HG03108 (cell line): ENCODE results near the gene DOCK2.
A peak's percentile ranks its signal among the peaks of the same experiment; 100 is the strongest.
"Not testable (repeated sequence)": the region's sequence is repeated elsewhere in the genome, so short reads cannot be mapped to it uniquely, and the experiment has no call there.

Experiments
- ATAC-seq: cut with Tn5 transposase; IDR thresholded peaks from one replicate; pipeline ENCODE4 v1.9.1; 2021; ENCODE audit warnings: moderate library complexity; ENCODE audit not compliant: unreplicated experiment

Gene DOCK2

DNA sequence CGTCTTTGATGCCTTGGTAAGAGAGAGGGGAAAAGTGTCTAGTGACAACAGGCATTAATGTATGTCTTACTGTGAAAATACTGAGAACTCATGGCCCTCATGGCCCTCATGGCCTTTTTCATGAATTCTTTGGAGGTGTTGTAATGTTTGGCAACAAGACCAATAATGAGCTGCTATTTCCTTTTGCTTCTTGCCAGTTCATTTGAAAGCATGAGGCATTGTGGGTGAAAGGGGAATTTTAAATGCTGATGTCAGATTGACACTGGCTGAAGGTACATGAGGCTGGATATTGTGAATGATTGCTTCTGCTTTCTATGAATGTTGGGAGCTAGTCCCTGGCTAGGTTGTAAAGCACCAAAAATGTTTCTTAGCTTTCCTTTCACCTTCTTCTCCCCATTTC, 79.2 kb downstream of the DOCK2 start:
- no peak for ATAC-seq

DNA sequence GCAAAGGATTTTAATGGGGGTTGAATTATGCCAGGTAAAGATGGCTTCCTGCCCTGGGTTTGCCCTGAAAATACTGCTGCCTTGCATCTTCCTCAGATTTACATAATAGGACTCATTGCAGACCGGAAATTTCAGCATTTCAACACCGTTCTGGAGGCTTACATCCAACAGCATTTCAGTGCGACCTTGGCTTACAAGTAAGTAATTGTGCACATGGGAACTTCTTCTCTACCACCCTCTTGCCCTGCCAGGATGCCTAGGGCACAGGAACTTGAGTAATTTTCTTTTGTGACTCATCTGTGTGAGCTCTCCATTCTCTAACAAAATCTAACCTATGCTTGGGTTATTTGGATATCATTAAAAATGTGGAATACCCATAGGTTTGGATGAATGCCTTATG, 80.2 kb downstream of the DOCK2 start:
- no peak for ATAC-seq

DNA sequence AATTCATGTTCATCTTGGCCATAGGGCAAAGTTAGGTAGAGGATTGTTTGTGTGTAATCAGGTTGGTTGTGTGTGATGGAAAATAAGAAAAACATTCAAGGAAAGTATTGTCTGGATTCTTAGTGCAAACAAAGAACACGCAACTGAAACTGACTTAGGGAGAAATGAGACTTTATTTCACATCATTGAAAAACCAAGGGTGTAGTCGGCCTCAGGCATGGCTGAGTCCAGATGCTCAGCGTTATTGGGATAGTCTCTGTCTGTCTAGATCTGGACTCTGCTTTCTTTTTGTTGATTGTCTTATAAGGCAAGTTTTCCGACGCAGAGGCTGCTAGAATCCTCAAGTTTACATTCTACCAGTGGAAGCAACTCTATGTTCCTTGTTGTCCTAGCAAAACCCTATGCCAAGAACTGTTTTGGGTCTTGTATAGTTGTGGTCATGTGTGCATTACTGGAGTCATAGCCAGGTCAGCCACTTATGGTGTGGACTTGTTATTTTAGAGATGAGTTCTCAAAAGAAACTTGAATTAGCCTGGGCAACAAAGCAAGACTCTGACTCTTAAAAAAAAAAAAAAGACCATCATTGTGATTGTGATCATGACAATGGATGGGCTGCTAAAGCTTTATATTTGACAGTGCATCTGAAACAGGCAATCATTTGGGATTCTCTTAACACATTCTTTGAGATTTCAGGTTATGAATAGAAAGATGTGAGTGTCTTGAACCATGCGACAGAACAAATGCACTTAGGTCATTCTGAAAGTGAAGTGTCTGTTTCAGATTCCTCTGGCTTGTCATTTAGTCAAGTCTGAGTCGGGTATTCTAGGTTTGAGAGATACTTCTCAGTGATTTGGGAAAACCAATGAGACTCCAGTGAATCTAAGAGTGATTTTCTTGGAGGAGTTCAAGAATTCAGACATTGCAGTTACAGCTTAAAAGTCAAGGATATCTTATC, 82.6 kb downstream of the DOCK2 start:
- ATAC-seq: peak; percentile 73

DNA sequence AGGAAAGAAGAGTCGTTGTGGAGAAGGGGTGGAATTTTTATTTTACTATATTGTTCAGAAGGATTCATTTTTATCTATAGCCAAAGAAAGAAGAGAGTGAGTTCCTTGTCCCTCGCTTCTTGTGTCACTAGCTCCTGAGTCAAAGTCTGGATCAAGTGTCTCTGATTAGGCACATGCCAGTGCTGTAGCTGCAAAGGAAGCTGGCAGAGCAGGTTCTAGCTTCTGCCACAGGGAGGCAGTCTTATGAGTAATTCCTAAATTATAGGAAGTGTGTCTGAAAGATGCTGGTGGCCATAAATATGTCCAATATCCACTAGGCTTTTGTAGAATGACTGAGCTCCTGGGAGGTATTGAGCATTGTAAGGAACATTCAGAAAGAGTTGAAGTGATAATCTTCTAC, 84.7 kb downstream of the DOCK2 start:
- no peak for ATAC-seq

DNA sequence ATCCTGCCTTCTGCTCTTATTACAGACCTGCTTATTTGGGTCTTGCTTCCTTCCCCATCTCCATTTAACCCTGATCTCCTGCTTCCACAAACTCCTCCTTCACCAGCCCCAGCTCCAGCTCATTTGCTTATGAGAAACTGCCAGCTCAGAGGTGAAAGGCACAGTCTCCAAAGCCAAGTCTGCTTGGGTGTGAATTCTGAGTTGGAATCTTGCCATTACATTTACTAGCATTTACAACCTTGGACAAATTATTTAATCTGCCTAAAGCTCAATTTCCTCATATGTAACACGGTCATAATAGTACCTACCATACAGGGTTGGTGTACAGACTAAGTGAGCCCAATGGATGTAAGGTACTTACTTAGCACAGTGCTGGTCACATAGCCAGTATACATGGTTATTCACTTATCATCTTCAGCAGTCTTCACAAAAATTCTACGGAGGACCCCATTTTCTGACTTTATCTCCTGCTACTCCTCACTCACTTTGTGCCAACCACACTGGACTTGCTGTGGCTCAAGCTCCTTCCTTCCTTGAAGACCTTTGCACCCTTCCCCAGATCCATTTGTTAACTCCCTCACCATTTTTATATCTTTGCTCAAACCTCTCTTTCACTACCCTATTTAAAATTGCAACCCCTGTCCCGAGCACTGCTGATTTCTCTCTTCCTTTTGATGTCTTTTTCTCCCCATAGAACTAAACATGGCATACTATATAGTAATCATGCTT, 86.2 kb downstream of the DOCK2 start:
- no peak for ATAC-seq

DNA sequence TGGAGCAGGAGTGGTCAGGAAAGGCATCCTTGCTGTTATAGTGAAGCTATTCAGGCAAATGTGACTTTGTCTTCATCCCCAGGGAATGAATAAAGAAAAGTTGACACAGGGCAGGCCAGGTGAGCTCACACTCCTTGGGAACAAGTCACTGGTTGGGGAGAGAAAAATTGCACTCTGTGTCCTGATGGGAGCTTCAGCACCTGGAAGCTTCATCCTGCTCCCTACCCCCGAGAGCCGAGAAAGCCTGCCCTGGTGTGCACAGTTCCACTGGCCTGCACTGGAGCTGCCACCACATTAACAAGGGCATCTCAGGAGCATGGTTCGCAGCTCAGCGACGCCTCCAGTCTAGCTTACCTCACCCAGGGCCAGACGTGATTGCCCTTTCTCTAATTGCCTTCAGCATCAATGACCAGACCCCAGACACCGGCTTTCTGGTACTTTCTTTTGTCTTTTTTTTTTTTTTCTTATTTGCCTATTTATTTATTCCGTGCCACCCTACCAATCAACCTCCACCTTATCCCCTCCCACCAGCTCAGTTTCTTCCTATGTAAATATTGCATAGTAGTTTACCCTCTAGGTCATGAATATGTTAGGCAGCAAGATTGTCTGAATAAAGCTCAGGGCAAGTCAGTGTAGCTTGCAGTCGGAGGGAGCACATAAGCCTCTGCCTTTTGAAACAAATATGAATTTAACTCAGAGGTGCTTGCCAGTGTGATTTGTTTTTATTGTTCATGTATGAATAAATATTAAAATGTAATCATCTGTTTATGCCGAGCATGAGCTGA, 87.4 kb downstream of the DOCK2 start:
- ATAC-seq: no peak

DNA sequence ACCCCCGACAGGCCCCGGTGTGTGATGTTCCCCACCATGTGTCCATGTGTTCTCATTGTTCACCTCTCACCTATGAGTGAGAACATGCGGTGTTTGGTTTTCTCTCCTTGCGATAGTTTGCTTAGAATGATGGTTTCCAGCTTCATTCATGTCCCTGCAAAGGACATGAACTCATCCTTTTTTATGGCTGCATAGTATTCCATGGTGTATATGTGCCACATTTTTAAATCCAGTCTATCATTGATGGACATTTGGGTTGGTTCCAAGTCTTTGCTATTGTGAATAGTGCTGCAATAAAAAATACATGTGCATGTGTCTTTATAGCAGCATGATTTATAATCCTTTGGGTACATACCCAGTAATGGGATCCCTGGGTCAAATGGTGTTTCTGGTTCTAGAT, 88.6 kb downstream of the DOCK2 start:
- ATAC-seq: not testable (repeated sequence)

DNA sequence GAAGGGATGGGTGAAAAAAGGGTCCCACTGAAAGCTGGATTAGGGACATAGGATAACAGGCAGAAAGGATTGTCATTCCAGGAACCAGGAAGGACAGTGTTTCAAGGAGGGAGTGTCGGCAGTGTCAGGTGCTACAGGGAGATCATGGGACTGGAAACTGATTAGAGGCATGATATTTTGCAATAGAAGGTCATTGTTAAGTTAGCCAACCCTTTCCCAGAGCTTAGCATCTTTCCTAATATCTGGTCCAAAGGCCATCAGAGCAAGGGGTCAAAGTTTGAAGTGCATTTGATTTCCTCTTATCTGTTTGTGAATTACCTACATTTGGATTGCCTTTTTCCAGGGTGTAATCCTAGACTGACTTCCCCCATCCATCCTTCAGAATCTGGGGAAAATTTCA, 91.3 kb downstream of the DOCK2 start:
- no peak for ATAC-seq

DNA sequence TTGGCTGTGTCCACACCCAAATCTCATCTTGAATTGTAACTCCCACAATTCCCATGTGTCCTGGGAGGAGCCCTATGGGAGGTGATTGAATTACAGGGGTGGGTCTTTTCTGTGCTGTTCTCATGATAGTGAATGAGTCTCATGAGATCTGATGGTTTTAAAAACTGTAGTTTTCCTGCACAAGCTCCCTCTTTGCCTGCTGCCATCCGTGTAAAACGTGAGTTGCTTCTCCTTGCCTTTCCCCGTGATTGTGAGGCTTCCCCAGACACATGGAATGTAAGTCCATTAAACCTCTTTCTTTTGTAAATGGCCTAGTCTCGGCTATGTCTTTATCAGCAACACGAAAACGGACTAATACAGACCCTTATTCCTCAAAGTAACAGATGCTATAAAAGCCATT, 94.1 kb downstream of the DOCK2 start:
- ATAC-seq: no peak

DNA sequence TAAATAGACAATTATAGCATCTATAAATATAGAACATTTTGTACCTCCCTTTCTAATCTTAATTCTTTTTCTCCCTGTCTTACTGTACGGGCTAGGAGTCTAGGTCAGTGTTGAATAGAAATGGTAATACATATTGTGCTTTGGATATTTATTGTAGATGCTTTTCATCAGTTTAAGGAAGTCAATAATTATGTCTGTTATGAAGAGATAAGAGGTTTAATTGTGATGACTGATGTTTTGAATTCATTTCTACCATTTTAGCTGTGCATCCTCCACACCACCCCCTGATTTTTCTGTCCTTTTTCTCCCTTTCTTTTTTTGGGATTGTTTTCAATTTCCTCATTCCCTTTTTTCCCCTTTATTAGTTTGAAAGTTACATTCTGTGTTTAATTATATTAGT, 95.8 kb downstream of the DOCK2 start:
- ATAC-seq: no peak

DNA sequence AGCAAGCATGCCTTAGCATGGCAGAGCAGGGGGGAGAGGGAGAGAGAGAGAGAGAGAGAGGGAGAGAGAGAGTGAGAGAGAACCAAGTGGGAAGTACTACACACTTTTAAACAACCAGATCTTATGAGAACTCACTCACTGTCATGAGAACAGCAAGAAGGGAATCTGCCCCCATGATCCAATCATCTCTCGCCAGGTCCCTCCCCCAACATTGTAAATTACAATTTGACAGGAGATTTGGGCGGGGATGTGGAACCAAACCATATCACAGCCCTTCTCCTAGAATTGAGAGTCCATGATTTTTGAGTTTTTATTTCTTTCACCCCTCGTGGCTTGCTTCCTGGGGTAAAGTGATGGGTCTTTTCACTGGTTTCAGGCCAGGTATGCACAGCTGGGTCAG, 98.8 kb downstream of the DOCK2 start:
- ATAC-seq: no peak

DNA sequence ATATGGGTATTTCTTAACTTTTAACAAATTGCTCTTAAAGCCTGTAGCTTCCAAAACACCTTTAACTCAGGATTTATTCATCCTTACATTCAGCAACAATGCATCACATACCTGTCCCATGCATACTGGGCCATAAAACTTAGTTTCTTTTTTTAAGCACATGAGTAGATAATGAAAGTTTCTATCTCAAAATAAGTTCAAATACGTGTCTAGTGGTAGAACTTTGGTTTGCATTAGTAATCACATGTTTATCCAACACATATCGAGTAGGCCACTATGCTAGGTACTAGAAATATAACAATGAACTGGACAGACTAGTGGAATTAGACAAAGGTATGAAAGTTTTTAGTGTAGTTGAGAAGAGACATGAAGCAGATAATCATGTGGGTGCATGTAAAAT, 99.6 kb downstream of the DOCK2 start:
- ATAC-seq: no peak

DNA sequence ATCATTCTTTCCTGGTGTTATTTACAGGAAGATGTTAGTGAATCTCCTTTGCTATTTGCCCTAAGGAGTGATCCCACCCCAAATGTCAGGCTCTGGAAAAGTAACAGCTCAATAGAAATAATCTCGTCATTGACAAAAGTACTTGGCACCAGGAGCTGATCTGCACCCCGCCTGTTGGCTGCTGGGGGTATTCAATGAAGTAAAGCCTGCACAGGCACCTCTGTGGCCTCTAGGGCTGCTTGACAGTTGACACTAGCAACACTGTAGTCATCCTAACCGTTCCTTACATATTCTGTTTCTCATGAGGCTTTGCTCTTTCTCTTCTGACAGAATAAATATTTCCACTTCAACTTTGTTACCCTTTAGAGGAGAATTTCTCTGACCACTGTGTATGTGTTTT, 103.4 kb downstream of the DOCK2 start:
- ATAC-seq: no peak

DNA sequence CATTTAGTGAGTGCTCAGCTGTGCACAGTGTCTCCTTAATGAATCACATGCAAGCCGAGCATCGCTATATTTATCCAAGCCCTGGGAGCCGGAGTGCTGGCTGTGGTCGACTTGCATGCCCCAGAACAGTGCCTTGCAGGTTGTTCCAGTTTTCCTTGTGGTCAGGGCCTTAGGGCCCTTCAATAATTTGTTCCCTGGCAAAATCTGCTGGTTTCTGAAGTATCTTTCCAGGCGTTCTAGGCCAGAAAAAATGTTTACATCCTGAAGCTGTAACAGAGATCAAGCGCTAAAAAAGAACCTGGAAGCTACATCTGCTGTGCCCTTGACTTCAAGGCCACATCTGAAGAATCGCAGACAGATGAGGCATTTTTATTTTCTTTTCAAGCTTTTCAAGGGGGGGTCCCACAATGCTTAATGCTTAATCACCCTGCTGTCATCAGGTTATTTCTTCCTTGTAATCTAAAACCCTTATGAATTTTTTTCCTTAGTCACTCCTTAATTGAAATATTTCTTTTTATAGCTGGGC, 105.8 kb downstream of the DOCK2 start:
- no peak for ATAC-seq

DNA sequence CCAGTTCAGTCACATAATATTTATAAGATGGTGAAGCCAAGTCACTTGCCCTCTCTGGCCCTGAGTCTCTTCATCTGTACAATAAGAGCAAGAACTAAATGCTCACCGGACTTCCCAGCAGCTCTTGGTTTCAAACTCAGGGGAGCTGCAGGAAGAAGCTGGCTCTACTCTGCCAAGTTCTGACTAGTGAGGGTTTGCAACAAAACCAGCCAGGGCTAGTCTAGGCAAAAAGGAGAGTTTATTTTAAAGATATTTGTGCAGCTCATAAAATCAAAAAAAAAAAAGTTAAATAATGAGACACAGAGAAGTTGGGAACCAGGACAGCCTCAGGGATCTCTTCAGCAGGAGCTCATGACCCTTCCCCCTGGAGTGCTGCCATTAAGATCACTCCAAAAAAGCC, 107.3 kb downstream of the DOCK2 start:
- no peak for ATAC-seq

DNA sequence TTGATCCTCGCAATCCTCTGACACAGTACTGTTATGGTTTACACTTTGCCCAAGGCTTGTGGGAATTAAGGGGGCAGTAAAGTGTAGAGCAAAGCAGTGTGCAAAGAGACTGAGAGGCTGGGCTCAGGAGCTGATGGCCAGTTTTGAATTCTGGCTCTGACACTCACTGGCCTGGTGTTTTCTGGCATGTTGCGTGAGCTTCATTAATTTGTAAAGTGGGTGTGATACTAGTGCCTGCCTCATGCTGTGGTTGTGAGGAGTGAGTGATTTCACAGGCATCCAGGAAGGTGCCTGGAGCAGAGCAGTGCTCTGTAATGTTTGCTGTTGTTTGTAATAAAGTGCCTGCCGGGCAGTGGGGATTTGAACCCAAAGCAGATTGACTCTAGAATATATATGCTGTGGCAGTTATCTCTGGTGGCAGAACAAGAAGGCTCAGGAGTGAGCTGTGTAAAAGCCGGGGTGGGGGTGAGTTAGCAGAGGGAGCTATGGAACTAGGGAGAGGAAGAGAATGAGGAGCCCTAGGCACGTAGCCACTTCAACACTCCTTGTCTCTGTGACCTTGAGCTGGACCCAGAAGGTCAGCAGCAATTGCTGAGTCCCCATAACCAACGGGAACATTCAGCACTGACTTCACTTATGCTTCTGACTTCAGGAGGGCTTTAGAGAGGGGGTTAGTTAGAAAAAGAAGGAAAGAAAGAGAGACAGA, 108.5 kb downstream of the DOCK2 start:
- ATAC-seq: no peak

DNA sequence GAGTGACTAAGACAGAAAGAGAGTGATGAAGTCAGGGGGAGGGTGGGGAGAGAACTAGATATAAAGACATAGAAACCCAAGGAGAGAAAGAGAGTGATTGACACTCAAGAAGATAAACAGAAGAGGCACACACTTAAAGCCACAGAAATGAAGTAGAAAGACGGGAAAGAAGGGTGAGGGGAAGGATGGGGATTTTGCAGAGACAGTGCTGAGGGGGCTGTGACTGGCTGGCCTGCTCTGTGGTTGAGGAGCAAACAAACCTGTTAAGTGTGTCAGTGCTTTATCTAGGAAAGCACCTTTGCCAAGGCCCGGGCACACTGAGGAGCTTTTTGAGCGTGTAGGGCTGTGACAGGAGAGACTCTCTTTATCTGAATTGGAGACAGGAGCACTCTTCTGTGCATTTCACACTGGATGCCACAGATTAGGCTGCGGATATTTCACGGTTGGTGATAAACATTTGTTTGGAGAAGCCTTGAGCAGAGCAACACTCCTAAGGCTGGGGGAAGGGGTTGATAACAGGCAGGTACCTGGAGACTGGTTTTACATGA, 109.1 kb downstream of the DOCK2 start:
- no peak for ATAC-seq

DNA sequence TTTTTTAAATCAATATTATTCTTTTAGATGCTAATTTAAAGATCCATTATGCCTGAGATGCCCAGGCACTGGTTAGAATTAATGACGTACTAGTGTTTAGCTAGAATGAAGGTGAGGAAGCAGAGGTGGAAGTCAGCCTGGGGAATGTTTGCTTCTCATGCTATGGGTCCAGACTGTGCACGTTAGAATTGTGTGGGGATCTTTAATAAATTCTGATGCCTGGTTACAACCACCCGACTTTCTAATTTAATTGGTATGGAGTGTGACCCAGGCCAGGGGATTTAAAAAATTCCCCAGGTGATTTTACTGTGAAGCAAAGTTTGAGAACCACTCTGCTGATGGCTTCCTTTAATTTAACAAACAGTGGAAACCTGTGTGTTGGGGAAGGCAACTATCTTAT, 111.1 kb downstream of the DOCK2 start:
- ATAC-seq: no peak

DNA sequence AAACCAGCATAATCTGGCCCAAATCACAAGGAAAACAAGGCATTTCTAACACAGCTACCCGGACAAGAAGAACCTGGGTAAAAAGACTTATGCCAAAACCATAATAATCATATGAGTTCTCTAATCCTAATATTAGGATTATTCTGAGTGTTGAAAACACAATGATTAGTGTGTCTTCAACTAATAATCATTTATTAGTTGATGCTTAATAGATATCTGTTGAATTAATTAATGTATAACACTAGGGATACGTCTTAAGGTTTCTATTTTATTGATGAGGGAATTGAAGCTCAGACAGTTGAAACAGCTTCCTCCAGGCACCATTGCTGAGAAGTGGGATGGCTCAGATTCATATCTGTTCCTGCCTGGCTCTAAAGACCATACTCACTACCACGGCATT, 112.2 kb downstream of the DOCK2 start:
- ATAC-seq: no peak

DNA sequence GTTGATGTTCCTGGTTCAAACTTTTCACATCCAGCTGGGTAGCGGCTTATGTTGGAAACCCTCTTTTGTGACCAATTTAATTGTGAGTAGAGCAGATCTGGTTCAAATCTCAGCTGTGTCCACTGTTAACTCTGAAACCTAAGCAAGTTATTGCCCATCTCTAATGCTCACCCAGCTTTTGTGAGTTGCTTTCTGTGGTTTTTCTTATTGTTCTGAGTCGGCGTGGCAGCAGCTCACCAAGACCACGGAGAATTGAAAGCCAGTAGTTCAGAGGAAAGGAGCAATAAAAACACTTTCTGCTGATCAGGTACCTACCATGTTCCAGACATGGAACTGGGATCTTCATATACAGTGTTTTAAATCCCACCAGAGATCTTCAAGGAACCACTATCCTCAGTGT, 114.4 kb downstream of the DOCK2 start:
- no peak for ATAC-seq
